GM23248 (cell line): ENCODE results near the gene GNE.

ENCODE experiments used
- EZH2 ChIP-seq: fragments of 200-600 bp; sonication (generic); IDR thresholded peaks from 2 replicates; pipeline ENCODE4 v1.6.1; 2018; ENCODE audit warnings: antibody characterized with exemption, mild to moderate bottlenecking; ENCODE audit not compliant: insufficient read depth, poor library complexity, severe bottlenecking
- EZH2phosphoT487 ChIP-seq: fragments of 200-600 bp; sonication (generic); IDR thresholded peaks from 2 replicates; pipeline ENCODE4 v1.6.1; 2018; ENCODE audit warnings: antibody characterized with exemption, moderate library complexity, mild to moderate bottlenecking, low read depth; ENCODE audit not compliant: insufficient read depth

- TF ChIP-seq EZH2: no peak
- no peak for TF ChIP-seq EZH2phosphoT487
These were observed 10.9 kb downstream of the GNE start for GRCh38 chr9:36247356-36247755.
